GM12874 (cell line): ENCODE data around the gene ZNF716.

Source experiments
- CTCF ChIP-seq: IDR thresholded peaks from 2 replicates; pipeline ENCODE4 v1.5.1; 2011; ENCODE audit warnings: low read depth, mild to moderate bottlenecking, control low read depth, low read length, moderate library complexity; ENCODE audit not compliant: insufficient read depth

ZNF716 gene

GRCh38 chr7:57427594-57427993 lies 22.4 kb upstream of the ZNF716 start:
- no peak for TF ChIP-seq CTCF

GRCh38 chr7:57432583-57432982 lies 17.4 kb upstream of the ZNF716 start:
- no peak for TF ChIP-seq CTCF

- no peak for TF ChIP-seq CTCF
Observed at GRCh38 chr7:57437581-57437980, 12.4 kb upstream of the ZNF716 start.

GRCh38 chr7:57438244-57438643 lies 11.7 kb upstream of the ZNF716 start:
- TF ChIP-seq CTCF = no peak

- no peak for TF ChIP-seq CTCF
Observed at GRCh38 chr7:57443567-57443966, 6.4 kb upstream of the ZNF716 start.

GRCh38 chr7:57487957-57488356 lies 38.0 kb downstream of the ZNF716 start:
- no peak for TF ChIP-seq CTCF

GRCh38 chr7:57496395-57496794 lies 46.4 kb downstream of the ZNF716 start:
- no peak for TF ChIP-seq CTCF

- TF ChIP-seq CTCF = no peak
Observed at GRCh38 chr7:57505176-57505575, 55.2 kb downstream of the ZNF716 start.
